Tongue (tissue), 2 donors: ENCODE data around the gene GP1BA. TPM values are rescaled to one million over a fixed set of nuclear protein-coding genes. Genes with fewer than 3 reads are reported as not detected.
A peak's percentile ranks its signal among the peaks of the same experiment; 100 is the strongest.

Source experiments
- DNase-seq: peaks from one replicate; pipeline ENCODE4 v3.0.0-alpha.2; 2015
- total RNA-seq: library from RNA; depleted of rRNA; stranded (reverse); fragments of >200 nt; gene quantifications from one replicate; pipeline ENCODE4 v1.2.3, GENCODE V29; 2014

Gene GP1BA
- total RNA-seq, 1 donor from 2014 or later = not detected

DNA sequence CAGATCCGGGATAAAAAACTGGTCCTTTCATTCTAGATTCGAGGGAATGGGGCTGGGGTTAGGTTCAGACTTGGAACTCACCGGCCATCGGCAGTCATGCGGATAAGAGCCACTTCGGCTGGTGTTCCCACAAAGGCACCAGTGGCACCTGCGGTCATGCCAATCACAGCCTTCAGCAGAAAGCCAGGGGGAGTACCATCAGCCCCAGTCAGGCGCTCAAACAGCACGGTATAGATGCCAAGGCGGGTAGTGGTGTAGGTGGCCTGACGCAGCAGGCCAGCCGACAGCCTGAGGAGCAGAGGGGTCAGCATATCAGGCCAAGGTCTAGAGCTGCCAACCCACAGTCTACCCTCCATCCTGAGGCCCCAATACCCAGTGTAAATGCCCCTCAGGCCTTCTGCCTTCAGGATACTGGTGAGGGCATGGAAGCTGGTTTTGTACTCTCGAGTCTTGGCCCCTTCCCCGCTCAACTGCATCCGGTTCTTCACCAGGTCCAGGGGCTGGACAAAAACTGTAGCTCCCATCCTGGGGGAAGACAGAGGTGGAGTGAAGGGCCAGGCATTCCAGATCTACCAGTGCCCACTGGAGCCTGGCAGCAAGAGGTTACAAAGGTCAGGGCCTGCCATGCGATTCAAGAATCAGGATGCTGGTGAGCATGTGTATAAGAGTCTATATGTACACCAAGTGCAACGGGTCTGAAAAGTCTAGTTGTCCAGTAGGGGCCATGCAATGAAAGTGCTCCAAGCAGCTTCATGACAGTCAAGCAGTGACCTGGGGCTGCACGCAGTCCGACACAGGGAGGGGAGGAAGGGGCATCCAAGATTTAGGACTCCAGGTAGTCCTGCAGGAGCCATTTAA lies 6.8 kb downstream of the GP1BA start:
- no peak for DNase-seq

DNA sequence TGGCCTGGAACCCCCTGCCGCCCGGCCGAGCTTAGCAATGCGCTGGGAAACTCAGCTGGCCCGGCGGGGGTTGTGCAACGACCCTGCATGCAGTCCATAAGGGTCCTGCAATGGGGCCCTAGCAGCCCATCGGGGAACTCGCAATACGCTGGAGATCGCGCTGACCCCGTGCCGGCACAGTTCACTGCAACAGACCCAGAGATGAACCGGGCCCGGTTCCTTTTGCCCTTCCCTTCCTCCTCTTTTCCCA lies 7.4 kb downstream of the GP1BA start:
- no peak for DNase-seq

DNA sequence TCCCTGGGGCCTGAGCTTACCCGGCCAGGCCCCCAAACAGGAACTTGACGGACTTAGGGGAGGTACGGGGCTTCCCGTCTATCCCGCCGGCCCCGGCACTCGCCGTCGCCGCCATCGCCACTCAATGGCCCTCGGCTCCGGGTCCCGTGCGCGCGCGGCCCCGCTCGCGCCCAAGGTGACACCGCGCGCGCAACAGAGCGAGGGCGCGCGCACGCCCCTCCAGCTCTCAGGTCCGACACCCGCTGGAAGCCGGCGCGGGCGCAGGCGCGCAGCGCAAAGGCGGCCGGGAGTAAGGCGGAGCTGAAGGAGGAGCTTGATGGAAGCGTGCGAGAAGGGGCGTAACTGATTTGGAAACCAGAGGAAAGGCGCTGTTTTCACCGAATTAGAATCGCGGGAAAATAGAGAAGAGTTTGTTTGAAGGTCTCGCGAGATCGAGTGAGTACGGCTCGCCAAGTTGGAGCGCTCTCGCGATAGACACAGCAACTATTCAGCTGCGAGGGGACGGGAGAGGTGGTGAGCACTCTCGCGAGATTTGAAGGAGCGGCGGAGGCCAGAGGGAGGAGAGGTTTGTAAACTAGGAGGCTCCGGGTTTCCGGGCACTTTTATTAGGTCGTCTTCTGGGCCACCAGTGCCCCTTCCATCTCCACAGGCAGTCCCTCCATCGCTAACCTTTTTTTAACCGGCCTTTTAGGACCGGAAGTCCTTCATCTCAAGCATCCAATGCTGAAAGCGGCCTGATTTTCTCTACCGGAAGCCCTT lies 7.9 kb downstream of the GP1BA start, which contains the start of the genes RNF167 and SLC25A11:
TSS of gene RNF167 (plus strand) at position 473 of the 759 bp plus-strand sequence. CDS start 642 bp downstream, outside the sequence.
TSS of gene SLC25A11 (minus strand) at position 251 of the 759 bp plus-strand sequence. CDS start at position 115, 136 bp downstream.
- DNase-seq = peak; percentile 100

DNA sequence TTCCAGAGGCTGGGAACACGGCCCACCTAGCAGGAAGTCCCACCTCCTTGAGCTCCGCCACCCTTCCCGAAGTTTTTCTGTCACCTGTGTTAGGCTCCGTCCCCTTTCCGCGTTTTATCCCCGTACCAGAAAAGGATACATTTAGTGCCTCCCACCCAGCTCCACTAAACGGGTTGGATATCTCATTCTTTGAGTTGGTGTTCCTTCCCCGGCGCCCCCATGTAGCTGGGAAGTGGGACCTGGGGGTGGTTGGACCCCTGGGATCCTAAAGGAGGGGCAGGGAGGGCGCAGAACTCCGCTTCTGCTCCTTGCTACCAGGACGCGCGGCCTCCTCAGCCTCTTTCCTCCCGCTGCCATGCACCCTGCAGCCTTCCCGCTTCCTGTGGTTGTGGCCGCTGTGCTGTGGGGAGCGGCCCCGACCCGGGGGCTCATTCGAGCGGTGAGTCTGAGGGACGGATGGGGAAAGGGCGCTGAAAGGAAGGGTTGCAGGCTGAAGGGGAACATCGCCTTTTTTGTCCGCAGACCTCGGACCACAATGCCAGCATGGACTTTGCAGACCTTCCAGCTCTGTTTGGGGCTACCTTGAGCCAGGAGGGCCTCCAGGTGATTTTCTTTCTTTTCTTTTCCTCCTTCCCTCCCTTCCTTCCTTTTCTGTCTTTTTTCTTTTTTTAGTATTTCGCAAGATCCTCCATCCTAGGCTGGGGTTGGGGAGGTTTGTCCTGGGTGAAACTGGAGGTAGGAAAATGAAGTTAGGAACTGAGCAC lies 8.7 kb downstream of the GP1BA start:
- no peak for DNase-seq

DNA sequence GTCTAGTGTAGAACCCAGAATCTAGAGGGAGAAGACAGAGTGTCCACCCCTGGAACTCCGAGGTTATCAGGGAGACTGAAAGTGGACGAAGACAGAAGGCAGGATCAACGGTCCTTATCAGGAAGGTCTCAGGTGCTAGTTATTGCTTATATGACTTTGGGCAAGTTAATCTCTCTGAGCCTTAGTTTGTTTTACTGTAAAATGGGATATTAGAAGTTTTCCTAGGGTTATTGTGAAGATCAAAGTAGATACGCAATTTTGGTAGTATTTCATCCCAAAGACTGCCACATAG lies 9.2 kb downstream of the GP1BA start:
- DNase-seq = no peak

DNA sequence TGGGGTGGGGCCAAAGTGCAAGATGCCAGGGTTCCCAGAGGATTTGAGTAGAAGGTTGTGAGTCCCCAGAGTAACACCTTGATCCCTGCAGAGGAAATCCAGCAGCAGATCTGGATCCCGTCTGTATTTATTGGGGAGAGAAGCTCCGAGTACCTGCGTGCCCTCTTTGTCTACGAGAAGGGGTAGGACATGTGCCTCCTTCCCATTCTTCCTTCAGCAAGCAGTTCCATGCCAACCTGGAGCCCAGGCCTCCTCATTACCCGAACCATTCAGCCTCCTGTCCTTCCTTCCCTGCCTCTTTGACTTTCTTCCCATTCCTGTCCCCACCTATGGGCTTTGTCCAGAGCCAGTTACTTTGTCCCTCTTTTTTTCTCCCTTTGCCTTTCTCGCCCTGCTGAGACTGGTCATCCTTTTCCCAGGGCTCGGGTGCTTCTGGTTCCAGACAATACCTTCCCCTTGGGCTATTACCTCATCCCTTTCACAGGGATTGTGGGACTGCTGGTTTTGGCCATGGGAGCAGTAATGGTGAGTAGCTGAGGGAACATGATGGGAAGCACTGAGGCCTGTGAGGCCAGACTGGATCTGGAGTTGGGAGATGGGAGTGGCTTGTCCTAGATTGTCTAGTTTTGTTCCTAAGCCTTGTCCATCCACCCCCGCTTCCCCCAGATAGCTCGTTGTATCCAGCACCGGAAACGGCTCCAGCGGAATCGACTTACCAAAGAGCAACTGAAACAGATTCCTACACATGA lies 10.9 kb downstream of the GP1BA start:
- DNase-seq = no peak

DNA sequence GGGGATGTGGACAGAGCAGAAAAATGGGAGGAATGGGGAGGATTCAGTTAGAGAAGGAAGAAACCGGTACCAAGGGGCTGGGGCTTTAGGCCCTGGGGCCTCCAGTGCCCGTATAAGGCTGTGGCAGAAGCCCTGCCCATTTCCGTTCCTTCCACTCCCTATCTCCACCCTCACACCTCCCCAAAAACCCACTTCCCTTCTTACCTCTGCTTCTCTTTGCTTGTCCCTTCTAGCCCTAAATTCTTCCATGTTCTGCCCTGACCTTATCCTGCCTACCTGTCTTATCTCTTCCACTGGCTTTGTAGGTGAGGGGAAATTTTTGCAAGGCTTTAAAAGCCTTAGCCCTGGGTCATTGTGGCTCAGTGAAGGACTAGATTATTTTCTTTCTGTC lies 12.1 kb downstream of the GP1BA start:
- no peak for DNase-seq

DNA sequence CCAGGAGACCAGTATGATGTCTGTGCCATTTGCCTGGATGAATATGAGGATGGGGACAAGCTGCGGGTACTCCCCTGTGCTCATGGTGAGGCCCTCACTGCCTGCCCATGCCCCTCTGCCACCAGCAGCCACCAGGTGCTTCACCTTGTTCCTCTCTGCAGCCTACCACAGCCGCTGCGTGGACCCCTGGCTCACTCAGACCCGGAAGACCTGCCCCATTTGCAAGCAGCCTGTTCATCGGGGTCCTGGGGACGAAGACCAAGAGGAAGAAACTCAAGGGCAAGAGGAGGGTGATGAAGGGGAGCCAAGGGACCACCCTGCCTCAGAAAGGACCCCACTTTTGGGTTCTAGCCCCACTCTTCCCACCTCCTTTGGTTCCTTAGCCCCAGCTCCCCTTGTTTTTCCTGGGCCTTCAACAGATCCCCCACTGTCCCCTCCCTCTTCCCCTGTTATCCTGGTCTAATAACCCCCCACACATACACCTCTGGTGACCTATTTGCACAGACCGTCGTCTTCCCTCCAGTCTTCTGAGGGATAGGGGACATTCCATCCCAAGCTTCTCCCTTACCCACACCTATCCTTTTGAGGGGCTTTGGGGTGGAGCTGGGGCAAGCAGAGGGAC lies 12.6 kb downstream of the GP1BA start:
- DNase-seq = no peak

DNA sequence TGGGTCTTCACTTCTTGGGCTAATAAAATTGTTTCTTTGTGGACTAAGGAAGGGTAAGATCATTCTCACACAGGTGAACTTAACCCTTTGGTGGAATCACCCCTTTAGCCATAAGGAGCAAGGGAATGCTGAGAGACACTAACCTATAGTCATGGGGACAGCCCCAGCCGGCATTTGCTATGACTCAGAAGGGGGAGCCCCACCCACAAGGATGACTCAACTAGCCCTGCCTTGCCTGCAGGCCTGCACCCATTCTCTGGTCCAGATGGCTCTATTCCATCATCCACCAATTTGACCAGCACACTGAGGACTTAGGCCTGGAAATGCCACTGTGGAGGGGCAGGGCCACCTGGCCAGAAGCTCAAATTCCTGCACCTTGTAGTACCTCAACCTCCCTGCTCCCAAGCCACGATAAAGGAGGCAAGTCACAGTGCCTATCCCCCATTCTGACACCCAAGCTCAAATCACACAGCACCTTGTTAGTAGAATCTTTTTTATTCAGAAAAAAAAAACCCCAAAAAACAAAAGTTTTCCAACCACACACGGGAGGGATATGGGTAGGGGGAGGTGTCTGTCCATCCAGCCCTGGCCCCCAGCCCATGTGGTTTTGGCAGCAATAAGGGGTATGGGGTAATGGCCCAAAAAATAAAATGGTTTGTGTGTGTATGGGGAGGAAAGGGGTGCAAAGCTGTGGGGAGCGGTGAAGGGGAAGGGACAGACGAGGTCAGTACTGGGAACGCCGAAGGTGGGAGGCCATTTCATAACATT lies 13.3 kb downstream of the GP1BA start:
- peak; percentile 53 for DNase-seq

DNA sequence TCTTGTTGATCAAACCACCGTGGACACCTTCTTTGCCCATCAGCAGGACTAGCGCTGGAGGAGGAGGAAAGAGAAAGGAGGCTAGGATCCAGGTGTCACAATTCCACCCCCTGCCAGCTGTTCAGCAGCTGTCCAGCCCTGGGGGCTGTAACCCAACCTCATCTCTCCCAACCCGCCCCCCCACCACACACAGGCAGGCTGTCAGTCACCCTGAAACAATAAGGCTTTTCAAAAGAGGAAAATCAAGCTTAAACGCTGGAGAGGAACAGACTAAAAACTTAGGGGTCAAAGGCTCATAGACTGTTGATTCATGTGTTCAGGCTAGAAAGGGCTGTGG lies 13.8 kb downstream of the GP1BA start:
- DNase-seq = peak; percentile 70

DNA sequence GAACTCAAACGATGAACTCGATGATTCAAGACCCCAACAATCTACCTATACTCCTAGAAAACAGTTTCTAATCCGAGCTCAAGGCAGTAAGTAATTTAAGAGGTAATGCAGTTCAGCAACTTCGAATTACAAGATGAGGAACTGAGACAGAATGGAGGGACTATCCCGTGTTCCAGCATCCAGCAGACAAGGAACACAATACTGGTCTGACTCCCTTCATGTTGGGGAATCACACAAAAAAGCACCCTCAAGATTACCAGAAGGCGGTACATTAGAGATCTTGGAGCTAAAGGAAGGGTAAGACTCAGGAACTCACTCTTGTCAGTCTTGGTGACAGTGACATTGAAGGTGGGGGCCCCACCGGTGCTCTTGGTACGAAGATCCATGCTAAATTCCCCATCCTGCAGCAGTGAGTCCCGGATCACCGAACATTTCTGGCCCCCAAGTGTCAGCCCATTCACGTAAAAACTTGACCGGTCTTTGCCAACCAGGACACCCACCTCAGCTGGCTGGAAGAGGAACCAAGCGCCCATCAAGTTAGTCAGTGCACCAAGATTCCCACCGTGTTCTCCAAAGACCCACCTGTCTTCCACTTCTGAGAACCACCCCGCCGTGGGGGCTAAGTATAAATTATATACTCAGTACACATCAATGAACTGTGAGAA lies 14.4 kb downstream of the GP1BA start:
- no peak for DNase-seq

DNA sequence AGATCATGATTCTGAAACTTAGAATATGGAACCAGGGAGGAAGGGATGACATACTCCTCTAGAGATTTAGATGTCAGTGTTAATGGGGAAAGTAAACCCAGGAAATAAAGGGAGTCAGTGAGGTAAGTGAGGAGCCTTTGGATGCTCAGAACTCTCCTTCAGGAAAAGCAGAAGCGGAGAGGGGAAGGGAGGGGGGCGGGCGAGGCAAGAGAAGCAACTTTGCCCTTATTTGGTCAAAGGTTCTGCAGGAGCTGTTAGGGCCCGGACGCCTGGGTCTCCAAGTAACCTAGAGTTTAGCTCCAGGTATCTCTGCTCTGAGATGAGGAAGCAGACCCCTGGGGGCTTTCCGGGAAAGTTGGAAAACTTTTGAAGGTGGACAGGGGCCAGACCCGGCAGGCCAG lies 14.9 kb downstream of the GP1BA start:
- DNase-seq = no peak

DNA sequence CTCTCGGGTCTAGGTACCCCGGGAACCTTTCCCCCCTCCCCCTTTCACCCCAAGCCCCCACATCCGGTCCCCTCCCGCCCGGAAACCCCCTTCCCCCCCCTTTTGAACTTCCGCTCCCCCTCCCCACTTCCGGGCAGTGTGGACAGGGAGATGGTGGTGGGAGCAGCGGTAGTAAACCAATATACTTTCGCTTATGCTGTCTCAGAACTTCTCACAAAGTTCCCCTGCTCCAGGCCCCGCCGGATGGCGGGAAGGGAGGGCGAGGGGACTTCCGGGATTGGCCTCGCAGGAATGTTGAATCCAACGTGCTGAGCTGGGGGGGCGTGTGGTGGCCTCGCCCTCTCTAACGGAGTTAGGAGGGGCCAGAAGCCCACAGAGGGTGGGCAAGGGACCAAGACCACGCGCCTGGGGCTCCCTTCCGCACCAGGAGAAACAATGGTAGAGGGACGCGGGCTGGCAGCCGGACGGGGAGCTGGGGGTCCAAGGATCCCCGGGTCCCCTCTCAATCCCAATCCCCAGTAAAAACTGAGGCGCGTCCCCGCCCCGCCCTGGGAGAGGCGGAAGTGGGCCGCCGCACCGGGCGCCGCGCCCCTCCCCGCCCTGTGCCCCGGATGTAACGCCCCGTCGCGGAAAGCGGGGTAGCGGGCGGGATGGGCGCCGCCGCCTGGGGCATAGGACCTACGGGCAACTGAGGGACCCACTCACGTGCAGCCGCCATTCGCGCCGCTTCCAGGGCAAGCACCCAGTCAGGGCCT lies 15.5 kb downstream of the GP1BA start:
- DNase-seq = peak; percentile 79

DNA sequence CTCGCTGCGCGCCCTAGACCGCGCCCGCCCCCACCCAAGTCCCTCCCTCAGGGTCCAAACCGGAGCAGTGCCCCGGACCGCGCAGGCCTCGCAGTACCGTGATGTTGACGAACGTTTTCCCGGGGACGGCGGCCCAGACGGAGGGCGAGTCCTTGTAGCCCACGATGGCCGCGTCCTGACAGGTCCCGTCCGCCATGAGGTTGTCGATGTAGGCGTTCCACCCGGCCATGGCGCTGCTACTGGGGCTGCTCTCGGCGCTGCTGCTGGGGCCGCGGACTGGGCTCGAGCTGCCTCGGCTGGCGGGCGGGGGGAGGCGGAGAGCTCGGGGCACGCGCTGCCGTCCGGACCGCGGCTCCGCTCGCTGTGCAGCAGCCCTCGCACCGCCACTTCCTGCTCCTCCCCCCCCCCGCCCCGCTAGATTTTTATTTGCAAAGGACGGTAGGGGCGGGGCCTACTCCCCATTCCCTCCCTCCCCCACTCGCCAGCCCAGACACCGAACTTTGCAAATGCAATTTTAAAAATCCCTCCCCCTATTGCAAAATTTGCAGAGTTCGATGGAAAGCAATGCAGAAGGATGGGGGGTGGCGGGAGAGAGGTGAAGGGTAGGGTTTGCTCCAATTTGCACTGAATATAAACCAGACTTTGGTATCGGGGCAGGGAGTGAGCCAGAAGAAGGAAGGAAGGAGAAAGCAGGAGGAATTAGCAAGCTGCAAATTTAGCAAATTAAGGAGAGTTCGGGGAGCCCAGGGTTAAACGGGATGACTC lies 16.3 kb downstream of the GP1BA start, which contains the start of gene PFN1:
TSS of gene PFN1 (minus strand) at position 365 of the 765 bp plus-strand sequence. CDS start at position 229, 136 bp downstream.
- peak; percentile 96 for DNase-seq

DNA sequence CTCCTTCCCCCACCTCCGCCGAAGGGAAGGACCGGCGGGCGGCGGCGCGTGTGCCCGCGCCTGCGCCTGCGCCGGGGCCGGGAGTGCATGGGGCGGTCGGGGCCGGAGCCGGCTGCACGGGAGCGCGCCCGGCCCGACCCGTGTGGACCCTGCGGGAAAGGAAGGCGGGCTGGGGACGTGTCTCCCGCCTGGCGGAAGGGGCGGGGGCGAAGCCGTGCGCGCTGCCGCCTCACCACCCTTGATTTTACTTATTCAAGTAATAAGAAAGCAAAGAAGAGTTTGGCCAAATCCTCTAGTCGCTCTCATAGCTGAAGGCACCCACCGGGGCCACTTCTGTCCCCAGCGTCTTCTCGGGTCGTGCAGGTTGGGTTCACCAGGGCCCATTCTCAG lies 16.8 kb downstream of the GP1BA start:
- peak; percentile 95 for DNase-seq

DNA sequence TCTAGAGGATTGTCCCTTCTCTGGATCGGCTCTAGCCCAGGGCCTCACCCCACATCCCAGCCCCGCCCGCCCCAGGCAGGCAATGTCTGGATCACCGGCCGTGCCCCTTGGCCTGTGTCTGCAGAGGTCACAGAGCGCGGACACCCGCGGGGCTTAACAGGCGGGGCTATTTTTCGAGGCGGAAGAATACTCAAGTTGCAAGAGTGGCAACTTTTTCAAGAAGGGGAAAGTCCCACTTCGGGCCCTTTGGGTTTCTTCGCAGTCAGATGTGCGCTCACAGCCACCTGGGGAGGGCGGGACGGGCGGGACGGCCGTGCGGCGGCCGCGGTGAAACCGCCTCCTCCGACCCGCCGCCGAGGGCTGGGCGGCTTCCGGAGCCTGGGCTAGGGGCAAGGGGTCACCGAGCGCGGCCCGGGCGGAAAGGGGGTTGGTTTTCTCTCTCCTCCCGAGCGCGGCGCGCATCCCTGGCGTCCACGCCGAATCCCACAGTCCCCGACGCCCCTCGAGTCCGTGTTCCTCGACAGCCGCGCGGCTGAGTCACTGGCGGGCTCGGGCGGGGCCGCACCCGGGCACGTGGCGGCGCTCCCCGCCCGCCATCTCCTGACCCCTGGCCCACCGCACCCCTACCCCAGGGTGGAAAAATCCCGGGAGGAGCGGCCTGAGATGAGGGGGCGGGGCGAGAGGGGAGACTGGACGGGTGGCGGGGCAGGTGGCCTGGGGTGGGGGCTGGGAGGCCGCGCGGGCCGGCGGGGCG lies 17.4 kb downstream of the GP1BA start:
- peak; percentile 81 for DNase-seq

DNA sequence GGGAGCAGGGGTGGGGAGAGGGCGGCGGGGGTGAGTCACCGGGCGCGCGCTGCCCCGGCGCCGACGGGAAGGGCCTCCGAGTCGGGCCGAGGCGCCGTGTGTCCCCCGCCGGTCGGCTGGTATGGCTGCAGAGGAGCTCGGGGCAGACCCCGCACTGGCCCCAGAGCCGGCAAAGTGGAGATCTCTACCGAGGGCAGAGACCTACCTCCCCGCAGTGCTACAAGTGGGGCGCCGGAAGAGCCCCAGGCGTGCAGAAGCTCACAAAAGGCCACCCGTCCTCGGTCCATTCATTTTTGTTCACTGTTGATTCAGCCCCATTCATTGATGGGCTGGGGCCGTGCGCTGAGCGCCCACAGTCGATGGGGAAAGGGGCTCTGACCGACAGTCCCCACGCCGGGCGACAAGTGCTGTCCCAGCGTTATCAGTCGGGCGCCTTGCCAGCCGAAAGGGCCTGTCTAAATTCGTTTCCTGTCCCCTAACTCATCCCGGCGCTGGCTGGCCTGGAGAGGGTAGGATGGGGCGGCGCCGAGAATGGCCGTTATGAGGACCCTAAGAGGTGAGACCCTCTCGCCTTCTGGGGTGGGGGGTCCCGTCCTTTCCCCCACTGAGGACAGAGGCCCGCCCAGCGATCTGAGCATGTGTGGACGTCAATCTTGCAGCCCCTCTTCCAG lies 18.1 kb downstream of the GP1BA start:
- DNase-seq = peak; percentile 75
